Adrenal gland (tissue), 5 donors: ENCODE results near the gene CHST10.

ENCODE experiments used
- POLR2A ChIP-seq, 2 donors: fragments of 450-650 bp; IDR thresholded peaks; one replicate each; pipeline ENCODE4 v1.6.1; 2017; ENCODE audit warnings: antibody characterized with exemption in 2 of 2, mild to moderate bottlenecking in 2 of 2, moderate library complexity in 1 of 2
- TF ChIP-seq, protein P1 (sequence below), 6 experiments: fragments of 450-650 bp in 4 of 6; fragments of 200-600 bp in 2 of 6; sonication (generic) in 1 of 6; IDR thresholded peaks; 1 replicate in 5 of 6; 2 replicates in 1 of 6; pipeline versions ENCODE4 v1.5.1 to v1.8.0; 2016 to 2021; ENCODE audit warnings: antibody characterized with exemption in 6 of 6, mild to moderate bottlenecking in 2 of 6, moderate library complexity in 1 of 6
- donor health status: DM: no; HTN: no; CAD: no.

GRCh38 chr2:100416397-100416934 is 1.0 kb downstream of the CHST10 start:
- TF ChIP-seq, protein P1, sequence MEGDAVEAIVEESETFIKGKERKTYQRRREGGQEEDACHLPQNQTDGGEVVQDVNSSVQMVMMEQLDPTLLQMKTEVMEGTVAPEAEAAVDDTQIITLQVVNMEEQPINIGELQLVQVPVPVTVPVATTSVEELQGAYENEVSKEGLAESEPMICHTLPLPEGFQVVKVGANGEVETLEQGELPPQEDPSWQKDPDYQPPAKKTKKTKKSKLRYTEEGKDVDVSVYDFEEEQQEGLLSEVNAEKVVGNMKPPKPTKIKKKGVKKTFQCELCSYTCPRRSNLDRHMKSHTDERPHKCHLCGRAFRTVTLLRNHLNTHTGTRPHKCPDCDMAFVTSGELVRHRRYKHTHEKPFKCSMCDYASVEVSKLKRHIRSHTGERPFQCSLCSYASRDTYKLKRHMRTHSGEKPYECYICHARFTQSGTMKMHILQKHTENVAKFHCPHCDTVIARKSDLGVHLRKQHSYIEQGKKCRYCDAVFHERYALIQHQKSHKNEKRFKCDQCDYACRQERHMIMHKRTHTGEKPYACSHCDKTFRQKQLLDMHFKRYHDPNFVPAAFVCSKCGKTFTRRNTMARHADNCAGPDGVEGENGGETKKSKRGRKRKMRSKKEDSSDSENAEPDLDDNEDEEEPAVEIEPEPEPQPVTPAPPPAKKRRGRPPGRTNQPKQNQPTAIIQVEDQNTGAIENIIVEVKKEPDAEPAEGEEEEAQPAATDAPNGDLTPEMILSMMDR (IDR thresholded peaks at IDR 0.05) = no peak
- no peak for TF ChIP-seq POLR2A (IDR thresholded peaks at IDR 0.05)
